SH-SY5Y (cell line): ENCODE measurements around the gene CTIF.

ENCODE experiments used
- GATA2 ChIP-seq: IDR thresholded peaks from 2 replicates; pipeline ENCODE4 v1.6.1; 2011; ENCODE audit warnings: mild to moderate bottlenecking, low read depth, low read length
- GATA3 ChIP-seq: IDR thresholded peaks from 2 replicates; pipeline ENCODE4 v1.6.1; 2011; ENCODE audit warnings: low read depth, mild to moderate bottlenecking, low read length, moderate library complexity

The CTIF gene

GRCh38 chr18:48538531-48539405 is at the start of gene CTIF:
CTIF (plus strand) TSS chr18:48539031; CDS start chr18:48619566, 80,535 bp downstream.
- TF ChIP-seq GATA3, result no peak
- TF ChIP-seq GATA2, result no peak

- TF ChIP-seq GATA2, result no peak
Measured at GRCh38 chr18:48490641-48491293, 48.1 kb upstream of the CTIF start.

- TF ChIP-seq GATA2, result no peak
- TF ChIP-seq GATA3, result no peak
Measured at GRCh38 chr18:48492880-48493279, 46.0 kb upstream of the CTIF start.

GRCh38 chr18:48493434-48494230 is 45.2 kb upstream of the CTIF start:
- TF ChIP-seq GATA2 (no peak), GATA3 (no peak)

GRCh38 chr18:48497863-48498262 is 41.0 kb upstream of the CTIF start:
- TF ChIP-seq GATA2, result no peak
- TF ChIP-seq GATA3, result no peak

GRCh38 chr18:48500517-48500916 is 38.3 kb upstream of the CTIF start:
- TF ChIP-seq GATA3, result no peak
- TF ChIP-seq GATA2, result no peak

GRCh38 chr18:48502906-48503305 is 35.9 kb upstream of the CTIF start:
- TF ChIP-seq GATA3 (no peak), GATA2 (no peak)

GRCh38 chr18:48504819-48505218 is 34.0 kb upstream of the CTIF start:
- TF ChIP-seq GATA2 (no peak), GATA3 (no peak)

- TF ChIP-seq GATA2, result no peak
- no peak for TF ChIP-seq GATA3
Measured at GRCh38 chr18:48514786-48515185, 24.0 kb upstream of the CTIF start.

- TF ChIP-seq GATA3 (no peak), GATA2 (no peak)
Measured at GRCh38 chr18:48517048-48517447, 21.8 kb upstream of the CTIF start.

GRCh38 chr18:48519431-48520100 is 19.3 kb upstream of the CTIF start:
- no peak for TF ChIP-seq GATA3
- no peak for TF ChIP-seq GATA2

- no peak for TF ChIP-seq GATA3
- TF ChIP-seq GATA2, result no peak
Measured at GRCh38 chr18:48521723-48522122, 17.1 kb upstream of the CTIF start.

- TF ChIP-seq GATA2, result peak; percentile 65
- no peak for TF ChIP-seq GATA3
Measured at GRCh38 chr18:48525671-48526070, 13.2 kb upstream of the CTIF start.

GRCh38 chr18:48527461-48527860 is 11.4 kb upstream of the CTIF start:
- TF ChIP-seq GATA2 (no peak), GATA3 (no peak)

- TF ChIP-seq GATA2 (no peak), GATA3 (no peak)
Measured at GRCh38 chr18:48528861-48529260, 10.0 kb upstream of the CTIF start.
